NT2/D1 (cell line): ENCODE results near the gene DHX58.

Experiments used
- DNase-seq: peaks from one replicate; pipeline ENCODE4 v3.0.0-alpha.2; 2011; ENCODE audit warnings: low read depth, low spot score
- H3K27me3 ChIP-seq: 2 replicates; pipeline ENCODE4 v1.6.0; 2011; ENCODE audit warnings: mild to moderate bottlenecking; ENCODE audit not compliant: insufficient read length, insufficient read depth
- H3K36me3 ChIP-seq: 2 replicates; pipeline ENCODE4 v1.6.1; 2011; ENCODE audit warnings: mild to moderate bottlenecking, low read length, mixed read lengths; ENCODE audit not compliant: insufficient read depth, insufficient read length
- H3K4me1 ChIP-seq: 2 replicates; pipeline ENCODE4 v1.5.1; 2011; ENCODE audit not compliant: insufficient read depth, insufficient read length
- H3K4me3 ChIP-seq: 2 replicates; pipeline ENCODE4 v1.5.1; 2011; ENCODE audit warnings: low read depth; ENCODE audit not compliant: insufficient read length
- H3K9ac ChIP-seq: 2 replicates; pipeline ENCODE4 v1.6.0; 2011; ENCODE audit warnings: low read depth; ENCODE audit not compliant: insufficient read length
- H3K9me3 ChIP-seq: 2 replicates; pipeline ENCODE4 v1.5.1; 2011; ENCODE audit warnings: mild to moderate bottlenecking, low read length; ENCODE audit not compliant: insufficient read depth
- SUZ12 ChIP-seq: IDR thresholded peaks from 2 replicates; pipeline ENCODE4 v1.6.1; 2011; ENCODE audit not compliant: insufficient read length, insufficient read depth; ENCODE audit errors: extremely low read depth
- YY1 ChIP-seq: IDR thresholded peaks from 2 replicates; pipeline ENCODE4 v1.6.1; 2011; ENCODE audit not compliant: insufficient read length, insufficient read depth
- ZNF274 ChIP-seq: IDR thresholded peaks from 2 replicates; pipeline ENCODE4 v1.6.1; 2011; ENCODE audit warnings: mild to moderate bottlenecking, low read depth, low read length

Gene DHX58

DNA sequence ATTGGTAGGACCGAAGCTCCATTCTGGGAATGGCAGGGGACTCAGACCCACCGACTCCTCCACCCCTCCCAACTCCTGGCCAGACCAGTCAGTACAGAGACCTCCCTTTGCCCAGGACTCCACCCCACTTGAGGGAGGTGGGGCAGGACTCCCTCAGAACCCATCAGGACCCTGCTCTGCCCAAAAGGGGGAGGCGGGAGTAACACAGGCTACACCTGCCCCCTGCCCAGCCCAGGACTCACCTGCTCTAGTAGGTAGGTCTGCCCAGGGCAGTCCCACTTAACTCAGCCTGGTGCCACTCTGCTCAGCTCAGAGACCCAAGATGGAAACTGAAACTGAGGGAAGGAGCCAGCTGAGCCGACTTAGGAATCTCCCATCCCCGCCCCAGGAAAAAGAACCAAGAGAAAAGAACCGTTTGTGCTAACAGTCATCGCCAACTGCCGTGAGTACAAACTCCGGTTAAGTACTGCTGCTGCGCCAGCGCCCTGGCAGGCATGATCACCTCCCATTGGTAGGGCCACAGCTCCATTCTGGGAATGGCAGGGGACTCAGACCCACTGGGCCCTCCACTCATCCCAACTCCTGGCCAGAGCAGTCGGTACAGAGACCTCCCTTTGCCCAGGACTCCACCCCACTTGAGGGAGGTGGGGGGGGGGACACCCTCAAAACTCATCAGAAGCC, 503 bp downstream of the DHX58 start:
- Histone ChIP-seq H3K4me3 (no peak overlapping the region), H3K9ac (no peak overlapping the region), H3K4me1 (peaks cover 11% of the 10 kb centered on the region), H3K9me3 (no peaks in the 10 kb centered on the region), H3K27me3 (no peaks in the 10 kb centered on the region), H3K36me3 (peaks cover 44% of the 10 kb centered on the region)
- no peak for TF ChIP-seq SUZ12
- TF ChIP-seq ZNF274 = no peak
- TF ChIP-seq YY1 = no peak
- DNase-seq = no peak

DNA sequence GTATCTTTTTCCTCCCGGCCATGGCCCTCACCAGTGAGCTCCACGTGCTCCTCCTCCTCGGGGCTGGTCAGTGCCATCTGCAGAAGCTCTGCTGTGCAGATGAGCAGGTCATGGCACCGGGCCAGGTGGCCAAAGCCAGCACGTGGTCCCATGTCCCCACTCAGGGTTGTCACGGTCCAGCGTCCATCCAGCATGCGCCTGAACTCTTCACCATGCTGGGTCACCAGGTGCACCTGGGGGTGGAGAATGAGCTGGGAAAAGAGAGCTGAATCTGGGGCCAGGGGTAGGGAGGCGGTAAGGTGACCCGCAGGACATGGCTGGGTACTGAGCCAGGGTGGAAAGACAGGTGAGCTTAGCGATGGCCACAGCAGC, 1.3 kb downstream of the DHX58 start:
- H3K9ac ChIP-seq = no peak overlapping the region
- H3K36me3 ChIP-seq = peaks cover 37% of the 10 kb centered on the region
- H3K9me3 ChIP-seq = no peaks in the 10 kb centered on the region
- no peak for DNase-seq
- TF ChIP-seq YY1 (no peak), ZNF274 (no peak), SUZ12 (no peak)
- no peaks in the 10 kb centered on the region for H3K27me3 ChIP-seq
- peaks cover 11% of the 10 kb centered on the region for H3K4me1 ChIP-seq
- no peak overlapping the region for H3K4me3 ChIP-seq

DNA sequence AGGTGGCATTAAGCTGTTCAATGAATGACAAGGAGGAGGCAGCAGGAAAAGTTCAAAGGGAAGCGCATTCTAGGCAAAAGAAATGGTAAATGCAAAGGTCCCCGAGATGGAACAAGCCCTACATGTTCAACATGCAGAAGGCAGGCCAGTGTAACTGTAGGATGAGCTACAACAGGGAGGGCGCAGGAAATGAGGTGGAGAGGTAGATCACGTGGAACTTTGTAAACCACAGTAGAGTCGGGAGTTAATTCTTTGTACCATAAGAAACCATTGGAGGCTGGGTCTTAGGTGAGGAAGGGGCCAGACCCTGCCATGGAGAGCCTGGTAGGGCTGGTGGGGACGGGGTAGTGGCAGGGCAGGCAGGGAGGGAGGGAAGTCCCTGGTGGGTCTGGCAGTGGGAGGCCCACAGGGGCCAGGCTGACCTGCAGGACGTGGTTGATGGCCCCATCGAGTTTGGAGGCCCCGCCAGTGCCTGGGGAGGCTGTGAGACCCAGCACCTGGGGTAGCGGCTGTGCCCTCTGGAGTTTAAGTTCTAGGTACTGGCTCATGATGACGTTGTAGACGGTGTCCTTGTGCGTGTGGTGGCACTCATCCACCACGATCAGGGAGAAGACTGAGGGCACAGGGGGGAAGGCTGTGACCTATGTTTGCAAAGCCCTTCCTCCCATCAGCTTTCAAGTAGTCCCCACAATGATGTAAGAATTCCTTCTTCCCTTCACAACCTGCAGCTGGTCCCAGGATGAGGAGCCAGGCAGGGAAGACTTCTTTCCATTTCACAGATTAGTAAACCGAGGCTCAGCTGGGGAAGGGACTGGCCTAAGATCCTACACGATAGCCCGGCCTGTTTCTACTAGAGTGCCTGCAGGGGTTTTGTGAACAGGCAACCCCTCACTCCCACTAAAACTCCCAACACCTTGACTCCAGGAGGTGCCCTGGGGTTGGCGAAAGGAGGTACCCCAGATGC, 1.9 kb downstream of the DHX58 start:
- DNase-seq = no peak
- Histone ChIP-seq H3K4me3 (no peak overlapping the region), H3K27me3 (no peaks in the 10 kb centered on the region), H3K9ac (no peak overlapping the region), H3K9me3 (no peaks in the 10 kb centered on the region), H3K4me1 (peaks cover 11% of the 10 kb centered on the region), H3K36me3 (peaks cover 30% of the 10 kb centered on the region)
- TF ChIP-seq YY1 = no peak
- no peak for TF ChIP-seq ZNF274
- no peak for TF ChIP-seq SUZ12

DNA sequence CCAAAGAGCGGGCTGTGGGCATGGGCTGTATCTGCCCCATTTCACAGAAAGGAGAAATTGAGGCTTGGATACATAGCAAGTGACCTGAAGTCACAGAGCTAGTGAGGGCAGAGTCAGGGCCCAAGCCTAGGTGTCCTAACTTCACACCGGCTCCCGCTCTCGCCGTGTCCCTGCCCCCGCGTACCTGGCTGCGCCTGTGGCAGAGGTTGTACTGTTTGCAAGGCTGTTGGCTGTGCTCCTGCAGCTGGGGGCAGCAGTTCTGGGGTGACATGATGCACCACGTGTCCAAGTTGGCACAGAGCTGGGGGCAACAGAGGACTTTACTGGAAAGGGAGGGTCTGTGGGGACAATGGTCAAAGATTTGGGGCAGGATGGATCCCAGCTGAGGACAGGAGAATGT, 3.4 kb downstream of the DHX58 start:
- no peaks in the 10 kb centered on the region for H3K27me3 ChIP-seq
- H3K4me3 ChIP-seq = no peak overlapping the region
- H3K36me3 ChIP-seq = peaks cover 16% of the 10 kb centered on the region
- DNase-seq = no peak
- peaks cover 11% of the 10 kb centered on the region for H3K4me1 ChIP-seq
- H3K9me3 ChIP-seq = no peaks in the 10 kb centered on the region
- TF ChIP-seq ZNF274 (no peak), YY1 (no peak), SUZ12 (no peak)
- no peak overlapping the region for H3K9ac ChIP-seq

DNA sequence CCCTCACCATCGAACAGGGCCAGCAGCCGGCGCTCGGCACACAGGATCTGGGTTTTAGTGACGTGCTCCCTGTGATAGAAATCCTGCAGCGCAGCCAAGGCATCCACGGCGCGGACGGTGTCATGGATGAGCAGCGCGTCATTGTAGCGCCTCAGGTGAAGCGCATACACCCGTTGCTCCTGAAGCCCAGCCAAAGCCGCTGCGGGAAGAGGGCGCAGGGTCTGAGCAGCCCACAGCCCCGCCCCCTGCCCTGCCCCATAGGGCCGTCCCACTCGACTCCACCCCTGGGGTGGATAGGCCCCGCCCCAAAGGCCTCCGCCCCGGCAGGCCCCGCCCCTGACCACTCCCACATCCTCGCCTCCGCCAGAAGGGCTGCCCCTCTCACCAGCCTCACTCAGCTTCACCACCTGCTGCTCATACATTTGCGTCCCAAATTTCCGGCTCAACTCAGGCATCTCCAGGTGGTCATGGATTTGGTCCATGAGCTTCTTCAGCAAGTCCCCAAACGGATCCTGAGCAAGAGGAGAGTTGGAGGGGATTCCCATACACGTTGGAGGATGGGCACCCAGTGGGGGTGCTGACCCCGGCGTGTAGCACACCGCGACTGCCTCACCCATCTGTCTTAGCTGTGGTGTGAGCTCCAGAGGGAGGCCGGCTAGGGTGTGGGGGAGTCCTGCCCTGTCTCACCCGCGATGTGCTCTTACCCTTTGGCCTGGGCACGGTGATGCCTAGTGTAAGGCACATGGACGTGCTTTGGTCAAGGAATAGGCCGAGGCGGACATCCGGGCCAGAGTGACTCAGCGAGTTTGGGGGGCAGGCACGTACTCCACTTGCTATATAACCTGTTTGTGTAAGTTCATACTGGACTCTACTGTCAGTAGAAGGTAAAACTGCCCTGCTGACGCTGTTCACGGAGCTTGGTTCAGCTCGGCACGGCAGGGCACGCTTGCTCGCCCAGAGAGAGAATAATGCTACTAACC, 4.6 kb downstream of the DHX58 start:
- DNase-seq = peak; percentile 81
- peaks cover 11% of the 10 kb centered on the region for H3K4me1 ChIP-seq
- peaks cover 5% of the 10 kb centered on the region for H3K36me3 ChIP-seq
- TF ChIP-seq SUZ12 (no peak), YY1 (no peak), ZNF274 (no peak)
- H3K27me3 ChIP-seq = no peaks in the 10 kb centered on the region
- H3K9me3 ChIP-seq = no peaks in the 10 kb centered on the region
- no peak overlapping the region for H3K9ac ChIP-seq
- peak overlapping the region; percentile 24 for H3K4me3 ChIP-seq

DNA sequence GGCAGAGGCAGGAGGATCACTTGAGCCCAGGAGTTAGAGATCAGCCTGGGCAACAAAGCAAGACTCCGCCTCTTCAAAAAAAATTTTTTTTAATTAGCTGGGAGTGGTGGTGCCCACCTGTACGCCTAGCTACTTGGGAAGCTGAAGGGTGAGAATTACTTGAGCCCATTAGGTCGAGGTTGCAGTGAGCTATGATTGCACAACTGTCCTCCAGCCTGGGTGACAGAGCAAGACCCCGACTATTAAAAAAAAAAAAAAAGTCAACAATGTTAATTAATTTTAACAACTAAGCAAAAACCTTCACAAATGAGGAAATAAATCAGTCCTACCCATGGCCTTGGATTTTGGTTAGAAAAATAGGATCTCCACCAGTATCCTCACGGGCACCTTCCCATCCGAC, 5.4 kb downstream of the DHX58 start:
- Histone ChIP-seq H3K4me3 (peak overlapping the region; percentile 24), H3K9me3 (no peaks in the 10 kb centered on the region), H3K36me3 (no peaks in the 10 kb centered on the region), H3K27me3 (no peaks in the 10 kb centered on the region), H3K4me1 (peaks cover 11% of the 10 kb centered on the region), H3K9ac (no peak overlapping the region)
- DNase-seq = no peak
- TF ChIP-seq ZNF274 (no peak), SUZ12 (no peak), YY1 (no peak)
